Measurements from ENCODE around the gene P2RX7. TPM values are rescaled to one million over a fixed set of nuclear protein-coding genes. Genes with fewer than 3 reads are reported as not detected.

P2RX7 gene
- total RNA-seq, 1 donor from 2014 or later, result 0.82 TPM

DNA sequence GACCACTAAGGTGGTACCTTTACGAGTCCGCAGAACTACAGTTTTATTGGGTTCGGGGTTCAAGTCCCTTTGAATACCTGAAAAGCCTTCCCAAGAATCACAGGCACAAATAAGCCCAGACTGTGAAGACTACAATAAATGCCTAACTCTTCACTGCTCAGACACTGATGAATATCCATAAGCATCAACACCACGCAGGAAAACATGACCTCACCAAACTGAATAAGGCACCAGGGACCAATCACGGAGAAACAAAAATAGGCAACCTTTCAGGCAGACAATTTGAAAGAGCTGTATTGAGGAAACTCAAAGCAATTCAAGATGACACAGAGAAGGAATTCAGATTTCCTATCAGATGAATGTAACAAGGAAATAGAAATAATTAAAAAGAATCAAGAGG lies 24.2 kb upstream of the P2RX7 start:
- H3K27ac Mint-ChIP-seq (ENCODE audit: unreplicated experiment), result no peak overlapping the region
- DNase-seq (ENCODE audit: low spot score), result no peak
- no peaks in the 10 kb centered on the region for H3K27me3 Mint-ChIP-seq (ENCODE audit: unreplicated experiment)
- no peaks in the 10 kb centered on the region for H3K36me3 Mint-ChIP-seq (ENCODE audit: low read depth, unreplicated experiment)
- H3K4me1 Mint-ChIP-seq (ENCODE audit: unreplicated experiment), result no peaks in the 10 kb centered on the region
- TF ChIP-seq, protein P1, sequence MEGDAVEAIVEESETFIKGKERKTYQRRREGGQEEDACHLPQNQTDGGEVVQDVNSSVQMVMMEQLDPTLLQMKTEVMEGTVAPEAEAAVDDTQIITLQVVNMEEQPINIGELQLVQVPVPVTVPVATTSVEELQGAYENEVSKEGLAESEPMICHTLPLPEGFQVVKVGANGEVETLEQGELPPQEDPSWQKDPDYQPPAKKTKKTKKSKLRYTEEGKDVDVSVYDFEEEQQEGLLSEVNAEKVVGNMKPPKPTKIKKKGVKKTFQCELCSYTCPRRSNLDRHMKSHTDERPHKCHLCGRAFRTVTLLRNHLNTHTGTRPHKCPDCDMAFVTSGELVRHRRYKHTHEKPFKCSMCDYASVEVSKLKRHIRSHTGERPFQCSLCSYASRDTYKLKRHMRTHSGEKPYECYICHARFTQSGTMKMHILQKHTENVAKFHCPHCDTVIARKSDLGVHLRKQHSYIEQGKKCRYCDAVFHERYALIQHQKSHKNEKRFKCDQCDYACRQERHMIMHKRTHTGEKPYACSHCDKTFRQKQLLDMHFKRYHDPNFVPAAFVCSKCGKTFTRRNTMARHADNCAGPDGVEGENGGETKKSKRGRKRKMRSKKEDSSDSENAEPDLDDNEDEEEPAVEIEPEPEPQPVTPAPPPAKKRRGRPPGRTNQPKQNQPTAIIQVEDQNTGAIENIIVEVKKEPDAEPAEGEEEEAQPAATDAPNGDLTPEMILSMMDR (IDR thresholded peaks at IDR 0.05; ENCODE audit: unreplicated experiment), result no peak
- no peak overlapping the region for H3K4me3 Mint-ChIP-seq (ENCODE audit: unreplicated experiment)
- no peaks in the 10 kb centered on the region for H3K9me3 Mint-ChIP-seq (ENCODE audit: unreplicated experiment)

DNA sequence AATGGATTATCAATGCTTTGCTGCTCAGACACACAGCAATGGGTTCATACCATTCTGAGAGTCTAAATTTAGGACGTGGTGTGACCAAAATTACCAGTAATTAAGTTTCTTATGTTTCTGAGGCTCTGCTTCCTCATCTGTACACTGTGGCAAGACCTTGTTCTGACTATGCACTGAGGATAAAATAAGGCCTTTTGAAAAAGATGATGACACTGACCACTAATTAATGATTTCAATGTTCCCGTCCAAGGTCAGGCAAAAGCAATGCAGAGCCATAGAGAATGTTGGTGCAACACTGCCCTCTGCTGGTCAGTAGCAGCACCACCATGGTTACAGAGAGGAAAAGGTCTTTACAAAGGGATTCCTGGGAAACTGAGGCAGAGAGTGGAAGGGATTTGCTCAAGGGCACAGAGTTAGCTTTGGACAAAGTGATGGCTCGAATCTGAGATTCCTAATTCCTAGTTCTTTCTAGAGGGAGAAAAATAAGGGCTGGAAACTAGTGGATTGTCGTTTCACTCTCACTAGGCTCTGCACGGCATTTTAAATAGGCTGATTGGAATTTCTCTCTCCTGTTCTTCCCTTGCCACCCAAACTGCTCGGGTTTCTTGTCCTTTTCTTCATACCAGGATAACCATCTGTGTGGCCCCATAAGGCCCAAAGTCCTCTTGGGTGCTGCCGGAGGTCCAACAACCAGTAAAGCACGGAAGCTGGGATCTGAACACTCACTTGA lies 22.3 kb upstream of the P2RX7 start:
- Mint-ChIP-seq H3K36me3 (ENCODE audit: low read depth, unreplicated experiment) (peaks cover 3% of the 10 kb centered on the region), H3K27me3 (ENCODE audit: unreplicated experiment) (no peaks in the 10 kb centered on the region), H3K4me1 (ENCODE audit: unreplicated experiment) (no peaks in the 10 kb centered on the region), H3K27ac (ENCODE audit: unreplicated experiment) (peak overlapping the region; percentile 10), H3K4me3 (ENCODE audit: unreplicated experiment) (no peak overlapping the region), H3K9me3 (ENCODE audit: unreplicated experiment) (no peaks in the 10 kb centered on the region)
- TF ChIP-seq, protein P1 (IDR thresholded peaks at IDR 0.05; ENCODE audit: unreplicated experiment), result peak; percentile 95
- peak; percentile 63 for DNase-seq (ENCODE audit: low spot score)

DNA sequence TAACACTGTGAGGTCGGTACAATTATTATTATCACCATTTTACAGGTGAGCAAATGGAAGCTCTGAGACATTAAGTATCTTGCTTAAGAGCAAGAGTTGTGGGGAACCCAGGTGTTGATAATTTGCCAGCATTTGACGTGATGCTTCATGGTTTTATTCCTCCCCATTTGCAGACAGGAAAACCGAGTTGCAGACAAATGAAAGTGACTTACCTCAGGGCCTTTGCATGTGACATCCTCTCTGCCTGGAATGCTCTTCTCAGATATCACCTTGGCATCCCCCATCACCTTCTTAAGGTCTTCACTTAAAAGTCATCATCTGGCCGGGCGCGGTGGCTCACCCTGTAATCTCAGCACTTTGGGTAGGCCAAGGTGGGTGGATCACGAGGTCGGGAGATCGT lies 21.0 kb upstream of the P2RX7 start:
- Mint-ChIP-seq H3K27me3 (ENCODE audit: unreplicated experiment) (no peaks in the 10 kb centered on the region), H3K4me3 (ENCODE audit: unreplicated experiment) (no peak overlapping the region), H3K4me1 (ENCODE audit: unreplicated experiment) (no peaks in the 10 kb centered on the region), H3K36me3 (ENCODE audit: low read depth, unreplicated experiment) (peaks cover 3% of the 10 kb centered on the region), H3K27ac (ENCODE audit: unreplicated experiment) (no peak overlapping the region), H3K9me3 (ENCODE audit: unreplicated experiment) (no peaks in the 10 kb centered on the region)
- TF ChIP-seq, protein P1 (IDR thresholded peaks at IDR 0.05; ENCODE audit: unreplicated experiment), result no peak
- DNase-seq (ENCODE audit: low spot score), result no peak

DNA sequence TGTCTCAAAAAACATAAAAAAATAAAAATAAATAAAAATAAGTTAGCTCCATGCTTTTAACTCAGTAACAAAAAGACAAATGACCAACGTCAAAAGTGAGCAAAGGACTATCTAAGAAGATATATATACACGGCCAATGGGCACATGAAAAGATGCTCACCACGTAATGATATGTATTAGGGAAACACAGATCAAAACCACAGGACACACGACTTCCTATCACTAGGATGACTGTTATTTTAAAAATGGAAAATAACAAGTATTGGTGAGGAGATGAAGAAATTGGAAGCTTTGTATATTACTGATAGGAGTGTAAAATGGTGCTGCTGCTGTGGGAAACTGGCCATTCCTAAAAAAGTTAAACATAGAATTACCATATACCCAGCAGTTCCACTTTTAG lies 20.2 kb upstream of the P2RX7 start:
- Mint-ChIP-seq H3K36me3 (ENCODE audit: low read depth, unreplicated experiment) (peaks cover 3% of the 10 kb centered on the region), H3K27me3 (ENCODE audit: unreplicated experiment) (no peaks in the 10 kb centered on the region), H3K27ac (ENCODE audit: unreplicated experiment) (no peak overlapping the region), H3K9me3 (ENCODE audit: unreplicated experiment) (no peaks in the 10 kb centered on the region), H3K4me3 (ENCODE audit: unreplicated experiment) (no peak overlapping the region), H3K4me1 (ENCODE audit: unreplicated experiment) (no peaks in the 10 kb centered on the region)
- DNase-seq (ENCODE audit: low spot score), result no peak
- TF ChIP-seq, protein P1 (IDR thresholded peaks at IDR 0.05; ENCODE audit: unreplicated experiment), result no peak

DNA sequence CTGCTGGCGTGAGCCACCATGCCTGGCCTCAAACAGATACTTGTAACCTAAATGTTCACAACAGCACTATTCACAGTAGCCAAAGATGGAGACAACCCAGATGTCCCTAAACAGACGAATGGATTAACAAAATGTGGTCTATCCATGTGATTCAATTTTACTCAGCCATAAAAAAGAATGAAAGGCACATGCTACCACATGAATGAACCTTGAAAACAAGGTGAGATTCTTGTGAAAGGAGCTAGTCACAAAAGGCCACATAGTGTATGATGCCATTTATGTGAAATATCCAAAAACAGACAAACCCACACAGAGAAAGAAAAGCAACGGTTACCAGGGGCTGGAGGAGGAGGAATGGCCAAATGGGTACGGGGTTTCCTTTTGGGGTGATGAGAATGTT lies 19.6 kb upstream of the P2RX7 start:
- peaks cover 3% of the 10 kb centered on the region for H3K36me3 Mint-ChIP-seq (ENCODE audit: low read depth, unreplicated experiment)
- H3K27ac Mint-ChIP-seq (ENCODE audit: unreplicated experiment), result no peak overlapping the region
- no peak for DNase-seq (ENCODE audit: low spot score)
- TF ChIP-seq, protein P1 (IDR thresholded peaks at IDR 0.05; ENCODE audit: unreplicated experiment), result no peak
- H3K4me1 Mint-ChIP-seq (ENCODE audit: unreplicated experiment), result no peaks in the 10 kb centered on the region
- no peak overlapping the region for H3K4me3 Mint-ChIP-seq (ENCODE audit: unreplicated experiment)
- no peaks in the 10 kb centered on the region for H3K27me3 Mint-ChIP-seq (ENCODE audit: unreplicated experiment)
- no peaks in the 10 kb centered on the region for H3K9me3 Mint-ChIP-seq (ENCODE audit: unreplicated experiment)
